ENCODE measurements around the gene ELAVL3.

DNA sequence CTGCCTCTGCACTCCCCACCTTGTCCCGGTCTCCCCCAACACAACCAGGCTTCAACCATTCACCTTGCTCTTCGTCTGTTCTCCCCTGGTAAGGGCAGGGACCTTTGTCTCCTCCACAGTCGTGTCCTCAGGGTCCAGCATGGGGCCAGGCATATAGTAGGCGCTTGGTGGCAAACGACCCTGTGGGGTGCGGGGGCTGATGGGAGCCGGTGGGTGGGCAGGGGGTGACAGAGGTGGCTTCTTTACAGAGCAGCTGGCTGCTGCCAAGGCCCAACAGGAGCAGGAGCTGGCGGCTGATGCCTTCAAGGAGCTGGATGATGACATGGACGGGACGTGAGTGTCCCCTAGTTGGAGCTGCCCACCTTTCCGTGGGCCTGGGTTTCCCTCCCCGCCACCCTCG, 35.7 kb downstream of the ELAVL3 start:
- TF ChIP-seq, protein P1, sequence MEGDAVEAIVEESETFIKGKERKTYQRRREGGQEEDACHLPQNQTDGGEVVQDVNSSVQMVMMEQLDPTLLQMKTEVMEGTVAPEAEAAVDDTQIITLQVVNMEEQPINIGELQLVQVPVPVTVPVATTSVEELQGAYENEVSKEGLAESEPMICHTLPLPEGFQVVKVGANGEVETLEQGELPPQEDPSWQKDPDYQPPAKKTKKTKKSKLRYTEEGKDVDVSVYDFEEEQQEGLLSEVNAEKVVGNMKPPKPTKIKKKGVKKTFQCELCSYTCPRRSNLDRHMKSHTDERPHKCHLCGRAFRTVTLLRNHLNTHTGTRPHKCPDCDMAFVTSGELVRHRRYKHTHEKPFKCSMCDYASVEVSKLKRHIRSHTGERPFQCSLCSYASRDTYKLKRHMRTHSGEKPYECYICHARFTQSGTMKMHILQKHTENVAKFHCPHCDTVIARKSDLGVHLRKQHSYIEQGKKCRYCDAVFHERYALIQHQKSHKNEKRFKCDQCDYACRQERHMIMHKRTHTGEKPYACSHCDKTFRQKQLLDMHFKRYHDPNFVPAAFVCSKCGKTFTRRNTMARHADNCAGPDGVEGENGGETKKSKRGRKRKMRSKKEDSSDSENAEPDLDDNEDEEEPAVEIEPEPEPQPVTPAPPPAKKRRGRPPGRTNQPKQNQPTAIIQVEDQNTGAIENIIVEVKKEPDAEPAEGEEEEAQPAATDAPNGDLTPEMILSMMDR (IDR thresholded peaks at IDR 0.05), result no peak
- TF ChIP-seq POLR2A (IDR thresholded peaks at IDR 0.05), result no peak

Measured in upper lobe of left lung (tissue), 4 donors.